ENCODE results near the gene PSMA4. TPM values are rescaled to one million over a fixed set of nuclear protein-coding genes. Genes with fewer than 3 reads are reported as not detected.

Gene PSMA4
- total and polyA plus RNA-seq, 2 of the 8 experiments (the other 6 are each of a cell fraction or from before 2014, with no cell fraction given) = 348 to 445 TPM

- TF ChIP-seq CTCF (IDR thresholded peaks at IDR 0.05; ENCODE audit: control extremely low read depth in 1 of 3, insufficient read depth in 1 of 3, low read depth in 1 of 3, low read length in 3 of 3) (no peak), SIRT6 (IDR thresholded peaks at IDR 0.05; ENCODE audit: low read length) (no peak), BCL11A (IDR thresholded peaks at IDR 0.05; ENCODE audit: low read depth in 2 of 2, low read length in 2 of 2) (no peak), TAF1 (IDR thresholded peaks at IDR 0.05; ENCODE audit: low read depth, low read length) (no peak), RAD21 (IDR thresholded peaks at IDR 0.05 in 1 of 2, conservative IDR thresholded peaks at IDR 0.05 in 1 of 2; ENCODE audit: low read depth in 2 of 2, low read length in 2 of 2) (no peak), SP1 (IDR thresholded peaks at IDR 0.05; ENCODE audit: low read depth, low read length) (no peak), CBX5 (IDR thresholded peaks at IDR 0.05; ENCODE audit: low read depth, low read length) (no peak), USF2 (IDR thresholded peaks at IDR 0.05; ENCODE audit: low read length) (no peak), MAFK (IDR thresholded peaks at IDR 0.05; ENCODE audit: low read depth, low read length) (no peak)
Observed at GRCh38 chr15:78542647-78543046, 2.4 kb downstream of the PSMA4 start (continued).

Measured in H1 (cell line).